Measurements from ENCODE around the gene PDE6C.

Gene PDE6C

GRCh38 chr10:93612311-93612710 lies at the start of gene PDE6C:
PDE6C (plus strand) TSS chr10:93612537; CDS start chr10:93612726, 189 bp downstream.
- no peak for FAIRE-seq

- FAIRE-seq, result no peak
Measured at GRCh38 chr10:93565446-93565845, 46.9 kb upstream of the PDE6C start.

GRCh38 chr10:93566435-93567276 lies 45.7 kb upstream of the PDE6C start, which contains the start of gene FFAR4:
FFAR4 (plus strand) TSS chr10:93566665; CDS start chr10:93566721, 56 bp downstream.
- no peak for FAIRE-seq

GRCh38 chr10:93567277-93568104 lies 44.8 kb upstream of the PDE6C start:
- FAIRE-seq, result no peak

- FAIRE-seq, result no peak
Measured at GRCh38 chr10:93568105-93568390, 44.3 kb upstream of the PDE6C start.

GRCh38 chr10:93570383-93570782 lies 42.0 kb upstream of the PDE6C start:
- no peak for FAIRE-seq

GRCh38 chr10:93572606-93573005 lies 39.7 kb upstream of the PDE6C start:
- no peak for FAIRE-seq

GRCh38 chr10:93573051-93573909 lies 39.1 kb upstream of the PDE6C start:
- no peak for FAIRE-seq

GRCh38 chr10:93573924-93574323 lies 38.4 kb upstream of the PDE6C start:
- FAIRE-seq, result no peak

- FAIRE-seq, result no peak
Measured at GRCh38 chr10:93576888-93577287, 35.4 kb upstream of the PDE6C start.

GRCh38 chr10:93577565-93577964 lies 34.8 kb upstream of the PDE6C start:
- FAIRE-seq, result no peak

GRCh38 chr10:93579089-93579488 lies 33.2 kb upstream of the PDE6C start:
- no peak for FAIRE-seq

GRCh38 chr10:93579985-93580711 lies 32.2 kb upstream of the PDE6C start:
- no peak for FAIRE-seq

- no peak for FAIRE-seq
Measured at GRCh38 chr10:93580828-93581227, 31.5 kb upstream of the PDE6C start.

GRCh38 chr10:93584445-93584844 lies 27.9 kb upstream of the PDE6C start:
- FAIRE-seq, result no peak

- FAIRE-seq, result no peak
Measured at GRCh38 chr10:93589648-93590562, 22.4 kb upstream of the PDE6C start.

- FAIRE-seq, result no peak
Measured at GRCh38 chr10:93590638-93591037, 21.7 kb upstream of the PDE6C start.

- no peak for FAIRE-seq
Measured at GRCh38 chr10:93591065-93591808, 21.1 kb upstream of the PDE6C start.

- FAIRE-seq, result no peak
Measured at GRCh38 chr10:93593254-93593653, 19.1 kb upstream of the PDE6C start.

GRCh38 chr10:93593749-93594148 lies 18.6 kb upstream of the PDE6C start:
- FAIRE-seq, result no peak
